ENCODE results near the gene SLC25A14.
"Not testable (repeated sequence)": the region's sequence is repeated elsewhere in the genome, so short reads cannot be mapped to it uniquely, and the experiment has no call there.

The SLC25A14 gene, protein sequence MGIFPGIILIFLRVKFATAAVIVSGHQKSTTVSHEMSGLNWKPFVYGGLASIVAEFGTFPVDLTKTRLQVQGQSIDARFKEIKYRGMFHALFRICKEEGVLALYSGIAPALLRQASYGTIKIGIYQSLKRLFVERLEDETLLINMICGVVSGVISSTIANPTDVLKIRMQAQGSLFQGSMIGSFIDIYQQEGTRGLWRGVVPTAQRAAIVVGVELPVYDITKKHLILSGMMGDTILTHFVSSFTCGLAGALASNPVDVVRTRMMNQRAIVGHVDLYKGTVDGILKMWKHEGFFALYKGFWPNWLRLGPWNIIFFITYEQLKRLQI

DNA sequence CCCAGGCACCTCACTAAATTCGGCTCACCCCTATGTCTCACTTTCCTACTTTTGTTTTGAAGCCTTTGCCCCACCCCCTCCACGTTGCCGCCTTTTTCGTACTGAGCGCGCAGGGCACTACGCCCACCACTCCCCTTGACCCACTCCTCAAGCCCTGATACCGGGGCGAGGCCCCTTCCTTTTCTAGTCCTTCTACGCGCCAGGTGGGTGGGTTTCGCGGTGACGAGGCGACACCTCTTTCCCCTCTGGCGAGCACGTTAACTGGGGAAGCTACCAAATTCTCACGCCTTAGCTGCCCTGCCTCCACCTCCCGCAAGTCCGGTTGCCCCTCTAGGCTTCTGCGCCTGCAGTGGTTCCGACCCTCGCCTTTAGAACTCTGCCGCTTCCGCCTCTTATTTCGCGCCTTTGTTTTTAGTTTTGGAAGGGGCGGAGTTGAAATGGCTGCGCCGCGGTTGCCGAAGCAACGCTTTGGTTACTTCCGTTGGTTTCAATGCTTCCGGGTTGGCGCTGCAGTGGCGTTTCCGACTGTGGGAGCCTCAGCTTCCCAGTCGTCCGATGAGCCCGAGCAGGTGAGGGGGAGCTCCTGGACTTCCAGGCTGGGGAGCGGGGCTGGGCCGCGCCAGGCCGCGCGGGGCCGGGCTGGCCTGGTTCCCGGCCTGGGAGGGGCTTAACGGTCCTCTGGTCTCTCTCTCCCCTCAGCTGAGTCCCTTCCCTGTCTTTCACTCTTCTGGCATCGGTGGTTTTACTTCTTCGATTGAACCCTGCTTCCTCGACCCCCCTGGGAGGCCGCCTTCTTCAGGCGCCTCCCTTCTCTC lies at the start of gene SLC25A14:
Gene SLC25A14 (plus strand): TSS at position 512 of the 815 bp plus-strand sequence. CDS start 360 bp downstream, outside the sequence.
- DNase-seq: peak; percentile 86

DNA sequence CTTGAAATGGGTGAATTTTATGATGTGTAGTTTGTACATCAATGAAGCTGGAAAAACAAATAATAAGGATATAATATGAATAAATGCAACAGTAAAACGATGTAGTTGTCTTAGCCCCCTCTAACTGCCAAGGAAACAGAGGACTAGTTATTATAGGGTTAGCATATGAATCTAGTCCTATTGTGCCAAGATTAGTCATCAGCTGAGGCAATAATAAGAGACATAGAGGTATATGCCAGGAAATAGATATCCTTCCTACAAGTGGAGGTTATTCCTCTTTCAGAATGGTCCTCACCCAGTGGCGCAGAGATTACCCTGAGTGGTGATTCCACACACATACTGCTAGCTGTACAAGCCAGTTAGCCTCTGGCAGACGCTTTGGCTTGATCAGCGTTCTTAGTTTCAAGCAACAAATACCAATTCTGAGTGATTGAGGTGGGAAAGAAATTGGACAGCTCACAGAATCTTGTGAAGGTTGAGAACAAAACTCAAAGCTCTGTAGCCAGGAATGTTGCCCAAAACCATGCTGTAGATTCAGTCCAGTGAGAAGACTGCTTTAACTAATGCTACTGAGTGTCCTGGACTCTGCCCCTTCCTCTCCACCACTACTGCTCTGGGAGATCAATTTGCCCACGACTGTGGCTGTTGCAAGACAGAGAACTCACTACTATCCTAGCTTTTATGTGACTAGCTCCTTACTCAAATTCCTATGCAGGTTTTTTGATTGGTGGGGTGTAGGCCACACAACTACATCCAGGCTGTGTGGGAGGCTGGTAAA lies 44.0 kb upstream of the SLC25A14 start:
- no peak for DNase-seq

DNA sequence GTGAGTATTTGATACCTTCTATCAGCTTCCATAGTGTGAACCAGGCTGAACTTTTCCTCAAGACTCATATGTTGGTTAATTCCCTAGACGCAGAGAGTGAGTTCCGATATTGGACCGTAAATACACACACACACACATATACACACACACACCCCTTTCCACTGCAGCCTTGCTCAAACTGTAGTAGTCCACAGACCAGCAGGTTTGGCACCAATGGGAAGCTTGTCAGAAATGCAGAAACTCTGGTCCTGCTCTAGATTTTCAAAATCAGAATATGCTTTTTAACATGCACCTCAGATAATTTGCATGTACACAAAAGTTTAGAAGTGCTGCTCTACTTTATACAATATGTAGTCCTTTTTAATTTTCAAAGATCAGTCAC lies 43.4 kb upstream of the SLC25A14 start:
- no peak for DNase-seq

DNA sequence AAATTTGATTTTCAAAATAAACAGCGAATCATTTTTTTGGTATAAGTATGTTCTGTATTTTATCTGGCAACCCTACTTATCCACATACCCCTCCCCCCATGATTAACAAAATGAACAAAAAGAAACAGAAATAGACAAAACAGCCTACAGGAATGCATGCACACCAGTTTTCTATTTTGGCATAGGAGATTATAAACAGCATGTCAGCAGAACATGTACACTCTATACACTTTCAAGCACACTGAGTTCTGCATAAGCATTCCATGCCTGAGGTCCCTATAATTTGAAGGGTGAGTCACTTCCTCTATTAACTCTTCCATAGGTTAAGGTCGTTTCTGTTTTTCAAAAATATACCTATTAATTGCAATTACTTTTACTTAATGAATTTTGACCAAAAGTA lies 43.0 kb upstream of the SLC25A14 start:
- DNase-seq: no peak

DNA sequence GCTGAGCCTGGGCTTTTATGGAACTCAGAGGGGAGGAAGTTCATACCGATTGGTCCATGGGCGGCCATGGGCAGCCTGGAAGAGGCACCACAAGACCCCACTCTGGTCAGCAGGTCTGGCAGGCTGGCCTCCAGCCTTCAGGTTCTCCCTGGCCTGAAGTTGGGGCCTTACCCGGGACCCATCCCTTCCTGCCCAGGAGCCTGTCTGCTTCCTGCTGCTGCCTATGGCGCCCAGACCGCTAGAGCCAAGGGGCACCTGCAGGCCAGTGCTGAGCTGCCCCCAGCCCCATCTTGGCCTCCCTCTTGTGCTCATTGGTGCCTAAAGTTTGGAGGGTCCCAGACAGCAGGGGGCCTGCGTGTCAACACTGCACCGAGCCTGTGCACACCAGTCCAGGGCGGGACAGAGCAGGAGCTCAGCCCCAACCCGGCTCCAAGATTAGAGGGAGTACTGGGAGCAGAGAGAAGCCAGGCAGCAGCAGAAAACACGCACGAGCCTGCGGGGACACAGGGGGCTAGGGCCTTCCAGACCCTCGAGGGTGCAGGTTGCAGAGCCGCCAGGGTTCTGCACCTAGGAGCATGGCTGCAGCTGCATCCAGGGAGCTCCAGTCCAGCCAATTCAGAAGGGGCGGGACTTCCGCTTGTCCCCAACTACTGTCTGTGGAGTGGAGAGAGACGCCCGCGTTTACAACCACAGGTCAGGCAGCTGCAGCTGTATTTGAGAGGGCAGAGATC lies 40.3 kb upstream of the SLC25A14 start:
- peak; percentile 3 for DNase-seq

DNA sequence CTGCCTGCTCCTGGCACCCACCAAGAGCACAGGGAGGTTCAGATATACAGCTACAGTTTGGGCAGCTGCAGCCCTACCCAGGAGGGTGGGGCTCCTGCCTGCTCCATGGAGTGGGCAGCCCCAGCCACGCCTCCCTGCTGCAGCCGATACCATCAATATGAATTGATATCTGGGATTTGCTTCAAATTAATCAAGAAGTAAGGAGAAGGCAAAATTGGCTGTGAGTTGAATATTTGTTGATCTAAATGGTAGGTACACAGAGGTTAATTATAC lies 39.8 kb upstream of the SLC25A14 start:
- DNase-seq: no peak

DNA sequence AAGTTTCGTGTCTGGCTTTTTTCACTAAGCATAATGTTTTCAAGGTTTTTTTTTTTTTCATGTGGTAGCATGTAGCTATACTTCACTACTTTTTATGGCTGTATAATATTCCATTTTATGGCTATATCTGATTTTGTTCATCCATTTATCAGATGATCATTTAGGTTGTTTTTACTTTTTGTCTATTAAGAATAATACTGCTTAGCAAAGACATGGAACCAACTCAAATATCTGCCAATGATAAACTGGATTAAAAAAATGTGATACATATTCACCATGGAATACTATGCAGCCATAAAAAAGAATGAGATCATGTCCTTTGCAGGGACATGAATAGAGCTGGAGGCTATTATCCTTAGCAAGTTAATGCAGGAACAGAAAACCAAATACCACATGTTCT lies 38.3 kb upstream of the SLC25A14 start:
- no peak for DNase-seq

DNA sequence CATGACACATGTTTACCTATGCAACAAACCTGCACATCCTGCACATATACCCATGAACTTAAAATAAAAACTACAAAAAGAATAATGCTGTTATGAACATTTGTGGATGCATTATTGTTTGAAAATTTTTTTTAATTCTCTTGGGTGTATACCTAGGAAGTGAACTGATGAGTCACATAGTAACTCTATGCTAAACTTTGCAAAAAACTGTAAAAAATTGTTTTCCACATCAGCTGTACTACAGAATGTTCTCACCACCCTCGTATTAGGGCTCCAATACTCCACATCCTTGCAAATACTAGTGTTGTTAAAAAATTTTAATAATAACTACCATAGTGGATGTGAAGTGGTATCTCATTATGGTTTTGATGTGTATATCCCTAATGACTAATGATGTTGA lies 37.7 kb upstream of the SLC25A14 start:
- no peak for DNase-seq

DNA sequence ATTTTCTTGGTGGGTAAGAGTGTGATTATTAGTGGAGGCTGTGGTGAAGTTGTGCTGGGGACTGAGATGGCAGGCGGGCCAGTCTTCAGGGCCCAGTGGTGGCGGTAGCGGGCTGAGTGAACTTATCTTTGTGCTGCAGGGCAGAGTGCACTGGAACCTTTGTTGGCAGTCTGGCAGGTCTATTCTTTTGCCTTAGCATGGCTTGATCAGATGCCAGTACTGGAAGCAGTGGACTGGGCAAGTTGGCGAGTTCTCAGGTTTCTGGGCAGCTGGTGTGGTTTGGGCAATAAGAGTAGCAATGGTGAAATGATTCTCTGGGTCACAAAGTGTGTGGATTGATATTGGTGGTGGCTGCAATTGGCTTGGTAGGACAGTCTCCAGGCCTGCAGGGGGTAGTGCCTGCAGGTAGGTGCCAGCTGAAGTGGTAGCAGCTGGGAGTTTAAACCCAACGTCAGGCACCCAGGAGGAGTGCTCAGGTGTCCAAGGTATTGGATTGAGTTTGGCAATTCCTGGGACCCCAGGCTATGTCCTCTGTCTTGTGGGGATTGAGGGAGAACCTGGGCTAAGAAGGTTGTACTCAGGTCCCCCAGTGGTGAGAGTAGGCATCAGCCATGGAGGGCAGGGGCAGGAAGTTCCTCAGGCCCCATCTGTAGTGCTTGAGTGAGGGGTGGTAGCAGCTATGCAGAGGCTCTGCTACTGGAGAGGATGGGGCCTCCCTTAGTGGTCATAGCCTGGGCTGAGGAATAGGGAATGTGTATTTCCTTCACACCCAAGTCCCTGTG lies 34.9 kb upstream of the SLC25A14 start:
- no peak for DNase-seq

DNA sequence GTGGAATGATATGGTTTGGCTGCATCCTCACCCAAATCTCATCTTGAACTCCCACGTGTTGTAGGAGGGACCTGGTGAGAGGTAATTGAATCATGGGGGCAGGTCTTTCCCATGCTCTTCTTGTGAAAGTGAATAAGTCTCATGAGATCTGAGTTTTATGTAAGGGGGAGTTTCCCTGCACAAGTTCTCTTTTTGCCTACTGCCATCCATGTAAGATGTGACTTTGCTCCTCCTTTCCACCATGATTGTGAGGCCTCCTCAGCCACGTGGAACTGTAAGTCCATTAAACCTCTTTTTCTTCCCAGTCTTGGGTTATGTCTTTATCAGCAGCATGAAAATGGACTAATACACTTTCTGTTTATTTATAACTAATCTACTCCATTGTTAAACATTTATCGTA lies 19.8 kb upstream of the SLC25A14 start:
- DNase-seq: not testable (repeated sequence)

DNA sequence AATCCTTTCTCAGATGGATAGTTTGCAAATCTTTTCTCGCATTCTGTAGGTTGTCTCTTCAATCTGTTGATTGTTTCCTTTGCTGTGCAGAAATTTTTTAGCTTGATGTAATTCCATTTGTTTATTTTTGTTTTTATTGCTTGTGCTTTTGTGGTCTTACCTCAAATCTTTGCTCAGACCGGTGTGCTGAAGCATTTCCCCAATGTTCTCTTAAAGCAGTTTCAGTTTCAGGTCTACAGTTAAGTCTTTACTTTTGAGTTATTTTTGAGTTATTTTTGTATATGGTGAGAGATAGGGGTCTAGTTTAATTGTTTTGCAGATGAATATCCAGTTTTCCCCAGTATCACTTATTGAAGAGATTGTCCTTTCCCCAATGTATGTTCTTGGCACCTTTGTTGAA lies 18.2 kb upstream of the SLC25A14 start:
- DNase-seq: no peak

DNA sequence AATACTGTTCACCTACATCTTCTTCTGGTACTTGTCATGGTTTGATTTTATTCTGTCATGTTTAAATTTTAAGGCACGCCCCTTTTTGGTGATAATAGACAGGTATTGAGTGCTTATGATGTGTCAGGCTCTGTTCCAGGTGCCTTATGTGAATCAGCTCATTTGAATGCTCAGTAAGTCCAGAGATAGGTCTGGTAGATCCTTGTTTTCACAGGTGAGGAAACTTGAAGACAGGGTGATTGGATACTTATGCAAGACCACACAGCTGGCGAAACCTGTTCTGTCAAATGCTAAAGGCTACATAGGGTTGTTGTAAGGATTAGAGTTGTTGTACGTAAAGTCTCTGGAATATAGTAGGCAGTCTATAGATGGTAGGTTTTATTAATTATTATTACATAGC lies 9.6 kb upstream of the SLC25A14 start:
- DNase-seq: no peak

DNA sequence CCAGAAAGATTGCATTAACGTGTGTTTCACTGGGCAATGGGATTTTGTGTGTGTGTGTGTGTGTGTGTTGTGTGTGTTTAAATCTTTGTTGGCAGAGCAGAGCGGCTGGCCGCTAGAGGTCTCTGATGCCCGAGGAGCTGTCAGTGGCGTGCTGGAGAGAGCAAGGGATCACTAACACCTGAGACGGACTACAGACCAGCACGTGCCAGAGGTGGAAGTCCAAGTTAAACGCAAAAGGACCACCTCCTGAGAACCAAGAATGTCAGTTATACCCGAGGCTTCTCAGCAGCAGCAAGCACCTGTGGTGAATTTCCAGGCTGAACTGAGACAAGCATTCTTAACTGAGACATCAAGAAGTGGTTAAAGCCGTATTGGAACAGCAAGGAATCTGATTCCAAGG lies 9.0 kb upstream of the SLC25A14 start:
- DNase-seq: peak; percentile 60

DNA sequence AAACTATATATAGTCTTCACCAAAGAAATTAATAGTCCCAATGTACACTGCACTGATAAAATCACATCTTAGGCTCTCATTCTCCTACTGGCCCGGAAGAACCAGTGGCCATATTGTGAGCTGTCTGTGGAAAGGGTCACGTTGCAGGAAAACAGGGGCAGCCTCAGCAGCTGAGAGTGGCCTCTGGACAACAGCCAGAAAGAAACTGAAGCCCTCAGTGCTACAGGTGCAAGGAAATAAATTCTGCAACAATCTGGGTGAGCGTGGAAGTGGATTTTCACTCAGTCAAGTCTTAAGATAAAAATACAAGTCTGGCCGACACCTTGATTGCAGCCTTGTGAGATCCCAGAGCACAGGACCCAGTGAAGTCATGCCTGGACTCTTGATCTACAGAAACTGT lies 3.2 kb upstream of the SLC25A14 start:
- DNase-seq: no peak

DNA sequence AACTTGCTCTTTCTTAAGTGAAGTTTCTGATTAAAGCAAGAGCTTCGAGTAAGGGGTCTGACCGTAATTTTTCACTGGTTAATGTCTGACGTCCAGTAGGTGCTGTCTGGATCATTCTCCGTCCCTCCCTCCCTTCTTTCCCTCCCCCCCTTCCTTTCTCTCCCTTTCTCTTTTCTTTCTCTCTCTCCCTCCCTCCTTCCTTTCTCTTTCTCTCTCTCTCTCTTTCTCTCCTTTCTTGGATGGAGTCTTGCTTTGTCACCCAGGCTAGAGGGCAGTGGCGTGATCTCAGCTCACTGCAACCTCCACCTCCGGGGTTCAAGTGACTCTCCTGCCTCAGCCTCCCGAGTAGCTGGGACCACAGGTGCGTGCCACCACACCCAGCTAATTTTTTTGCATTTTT lies 850 bp upstream of the SLC25A14 start:
- not testable (repeated sequence) for DNase-seq

DNA sequence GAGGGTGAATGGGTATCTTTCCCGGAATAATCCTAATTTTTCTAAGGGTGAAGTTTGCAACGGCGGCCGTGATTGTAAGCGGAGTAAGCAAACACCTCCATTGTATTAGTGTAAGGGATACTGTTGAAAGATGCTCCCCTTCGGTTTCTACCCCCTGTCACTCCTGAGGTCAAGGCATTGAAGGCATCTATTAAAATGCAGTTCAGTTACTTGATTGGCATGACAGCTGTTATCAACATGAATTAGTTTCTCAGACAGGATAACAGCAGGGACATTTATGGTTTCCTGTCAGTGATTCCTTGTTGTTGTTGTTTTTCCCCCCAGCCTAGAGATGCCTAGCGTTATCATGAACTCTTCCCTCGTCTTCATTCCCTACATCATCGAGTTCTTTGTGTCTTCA lies 552 bp downstream of the SLC25A14 start:
- DNase-seq: no peak

DNA sequence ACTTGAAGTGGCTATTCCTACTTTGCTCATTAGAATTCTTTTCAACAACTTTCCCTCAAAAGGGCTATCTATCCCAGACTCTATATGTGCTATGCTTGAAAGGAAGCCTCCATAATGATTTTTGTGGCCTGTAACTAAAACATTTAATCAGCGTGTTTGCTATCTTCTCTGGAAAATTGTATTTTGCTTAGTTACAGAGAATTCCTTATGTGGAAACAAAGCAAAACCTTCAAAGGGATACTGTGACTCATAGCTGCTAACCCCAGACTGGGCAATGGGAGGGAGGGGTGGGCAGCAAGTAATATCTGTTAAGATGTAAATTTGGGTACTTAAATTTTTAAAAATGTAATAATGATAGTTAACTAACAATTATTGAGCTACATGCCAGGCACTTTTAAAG lies 3.7 kb downstream of the SLC25A14 start:
- no peak for DNase-seq

DNA sequence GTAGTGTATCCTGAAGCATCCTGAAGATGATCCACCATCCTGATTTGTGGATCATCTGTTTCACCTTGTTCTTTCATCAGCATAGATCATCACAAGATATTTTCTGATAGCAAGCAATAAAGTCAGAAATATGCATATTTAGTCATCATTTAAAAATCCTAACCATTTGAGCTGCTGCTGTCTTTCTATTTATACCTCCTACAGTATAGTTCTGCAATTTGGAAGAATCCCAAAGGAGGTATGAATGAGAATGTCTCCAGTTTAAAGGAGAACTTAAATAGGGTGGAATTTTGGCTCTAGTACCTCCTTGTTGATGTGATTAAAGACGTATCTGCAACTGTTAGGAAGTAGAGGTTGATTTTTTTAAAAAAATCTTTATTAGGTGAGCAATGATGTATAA lies 7.6 kb downstream of the SLC25A14 start:
- DNase-seq: no peak

DNA sequence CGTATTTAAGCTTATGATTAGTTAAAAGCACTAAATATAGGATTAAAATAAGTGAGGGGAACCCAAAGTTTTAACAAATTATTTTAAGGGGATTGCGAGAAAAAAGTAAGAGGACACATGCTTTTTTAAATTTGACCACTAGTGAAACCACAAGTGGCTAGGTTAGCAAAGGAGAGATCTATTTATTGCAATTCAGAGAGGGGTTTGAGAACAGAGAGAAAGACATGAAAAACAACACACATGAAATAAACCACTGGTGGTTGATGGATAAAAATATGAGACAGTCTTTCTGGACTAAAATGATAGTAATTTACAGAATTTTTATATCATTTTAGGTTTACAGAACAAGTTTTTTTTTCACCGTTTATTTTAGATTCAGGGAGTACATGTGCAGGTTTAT lies 11.8 kb downstream of the SLC25A14 start:
- no peak for DNase-seq

DNA sequence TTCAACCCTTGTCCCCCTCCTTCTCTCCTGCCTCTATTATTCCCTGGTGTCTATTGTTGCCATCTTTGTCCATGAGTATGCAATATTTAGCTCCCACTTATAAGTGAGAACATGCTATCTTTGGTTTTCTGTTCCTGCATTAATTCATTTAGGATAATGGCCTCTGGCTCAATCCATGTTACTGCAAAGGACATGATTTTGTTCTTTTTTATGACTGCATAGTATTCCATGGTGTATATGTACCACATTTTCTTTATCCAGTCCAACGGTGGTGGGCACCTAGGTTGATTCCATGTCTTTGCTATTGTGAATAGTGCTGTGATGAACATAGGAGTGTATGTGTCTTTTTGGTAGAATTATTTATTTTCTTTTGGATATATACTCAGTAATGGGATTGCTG lies 12.3 kb downstream of the SLC25A14 start:
- not testable (repeated sequence) for DNase-seq

DNA sequence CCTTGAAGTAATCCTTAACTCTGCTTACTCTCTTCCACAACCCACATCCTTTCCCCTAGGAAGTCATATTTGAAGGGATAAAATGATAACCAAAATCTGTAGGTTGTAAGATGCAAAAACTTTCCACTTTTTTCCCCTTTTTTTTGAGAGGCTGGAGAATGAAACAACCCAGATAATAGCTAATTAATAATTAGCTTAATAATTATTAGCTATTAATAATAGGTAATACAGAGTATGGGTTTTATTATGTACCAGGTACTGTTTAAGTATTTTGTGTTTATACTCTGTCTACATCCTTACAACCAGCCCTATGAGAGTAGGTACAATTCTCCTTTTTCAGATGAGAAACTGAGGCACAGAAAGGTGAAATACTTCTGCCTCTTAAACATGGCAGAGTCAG lies 36.4 kb downstream of the SLC25A14 start:
- no peak for DNase-seq

DNA sequence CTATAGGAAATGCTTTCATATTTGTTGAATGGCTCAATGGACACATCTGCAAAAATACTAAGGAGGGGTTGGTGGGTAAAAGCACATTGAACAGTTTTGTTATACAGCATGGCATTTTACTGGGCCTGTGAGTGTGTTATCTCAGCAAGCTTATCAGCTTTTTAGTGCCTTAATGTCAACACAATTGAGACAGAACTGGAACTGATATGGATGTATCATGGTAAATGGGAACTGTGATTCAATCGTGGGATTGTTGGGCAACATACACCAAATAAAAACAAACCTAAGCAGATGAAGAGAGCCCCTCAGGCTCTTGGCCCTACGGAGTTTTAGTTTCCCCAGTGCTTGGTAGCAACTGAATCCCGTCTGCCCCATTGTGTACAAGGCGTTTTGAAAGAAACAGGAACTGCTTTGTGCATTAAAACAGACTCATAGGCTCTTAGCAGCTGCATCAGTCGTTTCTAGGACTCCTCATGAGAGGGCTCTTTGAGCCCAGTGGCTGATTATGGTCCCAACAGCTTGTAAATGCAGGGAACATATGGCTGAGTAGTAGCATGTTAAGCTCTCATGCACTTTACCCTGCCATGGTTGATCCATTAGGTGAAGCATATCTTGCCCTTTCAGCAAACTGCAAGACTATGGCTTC lies 38.4 kb downstream of the SLC25A14 start:
- no peak for DNase-seq

All from hematopoietic multipotent progenitor cell treated with erythropoietin and hydrocortisone succinate and interleukin-3 and kit ligand, for 6 days (in vitro differentiated cells).